Fibroblast of upper back skin (primary cell): ENCODE measurements around the gene FOSL1.

Source experiments
- DNase-seq: peaks from one replicate; pipeline ENCODE4 v3.0.0-alpha.2; 2013

Gene FOSL1

DNA sequence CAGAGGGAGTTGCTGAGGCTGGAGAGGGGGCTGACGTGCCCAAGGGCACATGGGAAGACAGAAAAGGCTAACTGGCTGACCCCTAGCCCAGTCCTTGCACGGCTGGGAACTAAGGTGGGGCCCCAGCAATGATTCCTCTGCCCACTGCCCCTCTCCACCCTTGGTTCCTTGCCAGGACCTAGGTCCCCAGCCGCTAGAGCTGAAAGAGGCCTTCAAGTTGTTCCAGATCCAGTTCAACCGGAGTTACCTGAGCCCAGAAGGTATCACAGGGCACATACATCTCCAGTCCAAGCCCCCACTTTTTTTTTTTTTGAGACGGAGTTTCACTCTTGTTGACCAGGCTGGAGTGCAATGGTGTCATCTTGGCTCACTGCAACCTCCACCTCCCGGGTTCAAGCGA, 20.2 kb downstream of the FOSL1 start:
- DNase-seq: no peak

DNA sequence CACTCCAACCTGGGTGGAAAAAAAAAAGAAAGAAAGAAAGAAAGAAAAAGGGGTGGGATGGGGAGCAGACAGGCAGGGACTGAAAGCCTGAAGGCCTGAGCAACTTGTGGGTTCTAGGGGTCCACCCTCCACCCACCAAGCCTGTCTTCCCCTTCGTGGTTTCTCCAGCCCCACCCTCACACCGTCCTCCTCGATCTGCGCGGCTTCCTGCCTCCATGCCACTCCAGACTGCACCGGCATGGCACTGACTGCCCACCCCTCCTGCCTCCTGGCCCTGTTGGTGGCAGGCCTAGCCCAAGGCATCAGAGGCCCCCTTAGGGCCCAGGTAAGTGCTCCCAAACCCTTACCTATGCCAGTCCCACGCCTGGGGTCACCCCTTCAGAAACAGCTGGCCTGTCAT, 20.6 kb downstream of the FOSL1 start, which contains the start of gene CTSW:
Gene CTSW, plus strand, starts transcription at position 221 of the 400 bp plus-strand sequence. Its CDS starts 18 bp downstream, at position 239.
- DNase-seq: no peak

DNA sequence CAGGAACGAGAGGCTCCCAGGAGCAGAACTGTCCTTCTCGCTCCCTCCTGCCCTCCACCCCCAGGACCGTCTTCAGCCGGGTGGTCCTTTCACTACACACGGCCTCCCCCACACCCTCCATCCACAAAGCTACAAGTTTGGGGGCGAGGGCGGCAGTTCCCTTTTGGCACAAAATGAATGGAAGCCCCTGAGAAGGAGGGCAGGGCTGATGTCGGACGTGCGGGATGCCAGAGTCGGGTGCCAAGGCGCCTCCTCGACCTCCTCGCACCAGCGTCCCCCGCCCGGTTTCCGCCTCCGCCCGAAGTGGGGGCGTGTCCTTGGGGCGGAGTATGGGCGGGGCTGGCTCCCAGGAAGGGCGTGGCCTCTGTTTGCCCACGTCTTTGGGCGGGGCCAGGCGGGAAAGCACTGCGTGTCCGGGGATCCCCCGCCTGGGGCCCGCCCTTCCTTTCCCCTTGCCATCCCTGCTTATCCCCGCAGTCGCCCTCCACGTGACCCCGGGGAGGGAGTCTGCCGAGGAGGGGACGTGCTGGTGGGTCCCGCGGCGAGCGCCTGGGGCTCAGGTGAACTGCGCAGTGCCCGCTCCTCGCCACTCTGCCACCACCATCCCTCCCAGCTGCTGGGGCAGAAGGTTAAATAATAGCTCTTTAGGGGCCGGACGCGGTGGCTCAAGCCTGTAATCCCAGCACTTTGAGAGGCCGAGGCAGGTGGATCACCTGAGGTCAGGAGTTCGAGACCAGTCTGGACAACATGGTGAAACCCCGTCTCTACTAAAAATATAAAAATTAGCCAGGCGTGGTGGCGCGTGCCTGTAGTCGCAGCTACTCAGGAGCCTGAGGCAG, 26.7 kb downstream of the FOSL1 start:
- peak; percentile 92 for DNase-seq

DNA sequence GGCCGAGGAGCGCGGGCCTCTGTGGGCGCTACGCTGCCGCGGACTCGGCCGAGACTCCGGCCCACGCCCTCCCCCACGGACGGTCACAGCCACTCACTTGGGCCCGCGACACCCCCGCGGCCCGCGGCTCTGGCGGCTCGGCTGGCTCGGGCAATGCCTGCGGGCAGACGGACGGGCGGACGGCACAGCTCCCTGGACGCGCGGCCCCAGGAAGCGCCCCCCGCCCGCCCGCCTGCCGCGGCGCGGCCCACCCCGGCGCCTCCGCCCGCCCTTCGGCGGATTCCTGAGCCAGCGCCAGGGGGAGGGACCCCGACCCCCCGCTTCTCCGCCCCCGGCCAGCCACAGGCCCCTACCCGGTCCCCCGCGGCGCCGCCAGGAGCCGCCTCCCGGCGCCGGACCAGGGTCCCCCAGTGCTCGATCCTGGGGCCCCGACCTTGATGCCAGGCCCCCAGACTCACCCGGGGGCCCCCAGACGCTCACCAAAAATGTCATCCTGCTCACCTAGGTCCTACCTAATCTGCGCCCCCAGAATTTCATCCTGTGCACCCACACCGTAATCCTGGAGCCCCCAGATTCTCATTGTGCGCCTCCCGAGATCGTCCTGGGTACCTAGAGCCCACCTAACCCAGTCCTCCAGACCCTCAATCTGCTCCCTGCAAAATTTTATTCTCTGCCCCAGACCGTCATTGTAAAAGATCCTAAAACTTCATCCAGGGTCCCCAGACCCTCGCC, 27.4 kb downstream of the FOSL1 start, which contains the start of gene EFEMP2:
Gene EFEMP2, minus strand, starts transcription at position 215 of the 732 bp plus-strand sequence. CDS start 446 bp downstream, outside the sequence.
- DNase-seq: peak; percentile 74

DNA sequence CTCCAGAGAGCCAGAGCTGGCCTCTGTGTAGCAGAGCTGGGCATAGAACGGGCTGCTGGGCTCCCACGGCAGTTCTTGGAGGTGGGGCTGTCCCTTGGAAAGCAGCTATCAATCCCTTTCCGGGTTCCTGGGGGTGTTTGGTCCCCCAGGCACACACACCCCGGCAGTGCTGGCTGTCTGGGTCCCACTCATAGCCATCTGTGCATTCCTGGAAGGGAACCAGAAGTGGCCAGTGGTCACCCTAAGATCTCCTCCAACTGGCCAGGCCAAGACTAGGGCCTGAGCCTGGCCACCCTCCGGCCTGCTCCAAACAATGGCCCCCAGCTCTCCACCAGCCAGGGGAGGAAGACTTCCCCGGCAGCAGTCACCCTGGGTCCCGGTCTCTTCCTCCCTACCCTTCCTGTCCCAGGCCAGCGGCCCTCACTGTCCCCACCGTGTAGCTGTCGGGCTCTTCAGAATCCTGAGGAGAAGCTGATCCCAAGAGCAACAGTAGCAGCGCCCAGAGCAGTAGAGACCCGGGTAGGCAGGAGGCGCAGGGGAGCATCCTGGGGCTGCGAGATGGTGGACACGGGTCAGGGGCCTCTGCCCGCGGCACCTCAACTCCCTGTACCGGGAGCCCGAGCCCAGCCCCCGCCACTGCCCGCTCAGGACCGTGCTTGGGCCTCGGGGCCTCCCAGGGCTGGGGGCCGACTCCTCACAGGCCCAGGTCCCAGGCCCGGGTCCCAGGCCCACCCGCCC, 28.2 kb downstream of the FOSL1 start:
- no peak for DNase-seq

DNA sequence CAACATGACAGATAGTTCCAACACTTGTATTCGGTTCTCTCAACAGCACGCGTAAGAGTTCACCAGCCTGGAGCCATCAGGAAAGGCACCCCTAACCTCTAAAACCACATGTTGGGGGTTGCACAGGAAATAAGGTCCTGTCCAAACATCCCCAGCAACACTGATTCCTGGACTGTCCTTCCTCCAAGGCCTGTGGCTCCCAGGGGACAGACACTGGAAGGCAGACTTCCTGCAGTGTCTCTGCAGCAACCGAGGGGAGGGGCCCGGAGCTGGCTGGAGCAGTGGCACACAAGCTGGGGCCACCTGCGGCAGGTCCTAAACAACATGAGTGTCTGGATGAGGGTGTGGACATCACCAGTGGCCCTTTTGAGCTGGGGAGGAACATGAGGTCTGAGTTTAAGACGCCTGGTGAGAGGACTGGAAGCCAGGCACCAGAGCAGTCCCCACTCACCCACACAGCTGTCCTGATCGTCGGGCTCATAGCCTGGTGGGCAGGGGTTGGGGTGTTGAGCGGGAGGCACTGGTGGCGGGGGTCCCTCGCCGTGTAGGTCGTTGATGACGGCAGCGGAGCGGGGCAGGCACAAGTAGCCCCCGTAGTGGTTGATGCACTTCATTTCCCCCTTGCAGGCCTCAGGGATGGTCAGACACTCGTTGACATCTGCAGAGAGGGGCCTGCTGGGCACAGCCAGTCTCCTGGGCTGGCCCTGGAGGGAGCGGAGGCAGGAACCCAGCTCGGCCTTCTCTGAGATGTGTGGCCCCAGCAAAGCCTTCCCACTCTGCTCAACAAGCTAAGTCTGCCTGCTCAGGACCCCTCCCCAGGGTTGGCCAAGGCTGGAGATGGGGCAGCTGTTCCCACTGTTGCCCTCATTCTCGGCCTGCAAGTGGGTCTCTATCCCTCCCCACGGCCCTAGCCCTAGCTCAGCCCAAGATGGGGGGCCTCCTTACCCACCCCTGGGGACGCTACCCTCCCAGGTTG, 29.2 kb downstream of the FOSL1 start:
- no peak for DNase-seq

DNA sequence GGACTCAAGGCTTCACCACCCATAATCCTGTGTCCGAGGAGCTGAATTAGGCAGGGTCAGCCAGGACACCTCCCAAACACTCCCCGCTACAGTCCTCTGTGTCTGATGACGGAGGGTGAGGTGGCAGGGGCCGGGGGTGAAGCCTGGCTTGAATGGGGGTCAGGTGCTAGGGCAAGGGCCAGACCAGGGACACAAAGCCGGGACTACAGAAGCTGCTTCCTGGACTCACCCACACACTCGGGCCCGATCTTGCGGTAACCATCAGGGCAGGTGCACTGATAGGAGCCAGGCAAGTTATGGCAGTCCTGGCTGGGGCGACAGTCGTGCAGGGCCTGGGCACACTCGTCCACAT, 29.9 kb downstream of the FOSL1 start:
- no peak for DNase-seq

DNA sequence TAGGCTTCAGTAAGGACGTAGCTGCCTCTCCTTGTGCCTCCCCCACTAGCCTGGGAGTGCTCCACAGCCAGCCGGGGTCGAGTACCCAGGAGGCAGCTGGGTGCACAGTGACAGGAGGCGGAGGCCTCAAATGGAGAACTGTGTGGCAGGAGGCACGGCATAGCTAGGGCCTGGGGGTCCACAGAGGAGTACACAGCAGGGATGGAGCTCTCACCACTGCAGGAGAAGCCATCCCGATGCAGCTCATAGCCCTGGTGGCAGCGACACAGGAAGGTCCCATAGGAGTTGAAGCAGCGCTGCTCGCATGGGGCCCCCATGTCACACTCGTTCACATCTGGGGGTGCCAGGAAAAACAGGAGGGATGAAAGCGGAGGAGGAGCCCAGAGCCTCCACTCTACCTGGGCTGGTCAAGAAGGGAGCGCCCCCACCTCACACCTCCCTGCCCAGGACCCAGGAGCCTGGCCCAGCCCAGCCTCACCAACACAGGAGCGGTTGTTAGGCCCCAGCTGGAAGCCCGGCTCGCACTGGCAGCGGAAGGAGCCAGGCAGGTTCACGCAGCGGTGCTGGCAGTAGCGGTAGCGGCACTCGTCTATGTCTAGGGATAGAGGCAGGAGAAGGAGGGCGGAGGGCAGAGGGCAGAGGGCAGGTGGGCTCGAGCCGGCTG, 30.4 kb downstream of the FOSL1 start:
- no peak for DNase-seq

DNA sequence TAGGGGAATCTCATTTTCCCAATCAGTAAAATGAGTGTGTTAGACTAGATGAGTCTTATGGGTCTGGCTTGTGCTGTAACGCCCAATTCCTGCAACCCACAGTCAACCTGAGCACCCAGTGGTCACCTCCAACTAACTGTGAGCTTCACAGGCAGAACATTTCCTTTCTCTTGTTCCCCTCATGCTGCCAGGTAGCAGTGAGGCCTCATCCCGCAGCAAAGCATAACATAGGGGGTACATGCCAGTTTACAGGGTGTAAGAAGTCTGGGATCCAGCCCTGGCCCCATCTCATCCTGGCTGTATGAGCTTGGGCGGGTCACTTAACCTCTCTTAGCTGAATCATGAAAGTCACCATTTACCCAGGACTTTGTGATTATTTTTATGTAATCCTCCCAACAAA, 31.3 kb downstream of the FOSL1 start:
- DNase-seq: no peak

DNA sequence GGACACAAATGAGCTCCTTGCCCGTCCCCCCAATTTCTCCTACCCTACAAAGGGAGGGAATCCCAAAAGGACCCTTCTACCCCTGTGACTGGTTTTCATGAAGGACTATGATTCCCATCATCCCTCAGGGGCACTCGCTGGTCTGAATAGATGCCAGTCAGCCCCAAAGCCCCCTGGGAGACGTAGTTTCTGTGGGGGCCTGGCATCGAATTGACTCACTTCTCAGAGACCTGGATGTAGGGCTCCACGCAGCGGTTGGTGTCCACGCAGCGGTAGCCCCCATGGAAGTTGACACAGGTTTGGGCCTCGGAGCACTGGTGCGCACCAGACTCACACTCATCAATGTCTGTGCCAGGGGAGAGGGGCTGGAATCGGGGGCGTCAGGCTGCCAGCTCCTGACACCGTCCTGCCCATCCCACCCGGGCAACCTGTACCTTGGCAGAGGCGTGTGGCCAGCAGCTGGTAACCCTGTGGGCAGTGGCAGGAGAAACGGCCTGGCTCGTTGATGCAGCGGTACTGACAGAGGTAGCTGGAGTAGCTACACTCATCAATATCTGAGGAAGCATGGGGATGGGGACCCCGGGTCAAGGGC, 32.0 kb downstream of the FOSL1 start:
- DNase-seq: no peak

DNA sequence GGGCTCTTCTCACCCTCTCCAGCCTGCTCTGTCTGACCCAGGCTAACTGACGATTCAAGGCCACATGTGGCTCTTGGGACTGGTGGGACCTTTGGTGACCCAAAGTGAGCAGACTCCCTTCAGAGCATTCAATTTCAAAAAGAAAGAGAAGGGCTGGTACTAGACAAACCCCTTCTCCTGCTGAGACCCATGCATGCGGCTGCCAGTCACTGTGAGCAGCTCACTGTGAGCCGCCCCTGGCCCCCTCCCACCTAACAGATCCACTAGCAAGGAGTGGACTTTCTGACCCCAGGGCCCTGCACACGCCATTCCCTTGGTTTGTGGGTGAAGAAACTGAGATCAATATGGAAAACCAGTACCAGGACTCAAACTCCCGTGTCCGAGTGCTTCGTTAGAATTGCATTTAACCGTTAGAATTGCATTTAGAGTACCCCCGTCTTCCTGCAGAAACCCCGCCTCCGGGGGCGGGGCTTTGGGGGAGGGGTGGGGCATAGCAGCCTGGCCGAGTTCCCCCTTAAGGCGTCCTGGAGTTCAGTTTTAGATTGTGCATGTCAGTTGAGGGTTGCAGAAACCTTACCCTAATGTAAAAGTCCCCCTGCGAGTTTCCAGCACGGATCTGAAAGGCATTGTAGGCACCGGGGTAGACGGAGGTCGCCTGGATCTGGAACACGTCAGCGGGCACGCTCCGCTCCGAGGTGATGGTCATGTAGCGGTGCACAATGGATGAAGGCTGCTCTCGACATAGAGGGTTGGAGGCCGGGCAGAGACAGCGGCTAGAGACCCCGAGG, 32.7 kb downstream of the FOSL1 start:
- DNase-seq: no peak

DNA sequence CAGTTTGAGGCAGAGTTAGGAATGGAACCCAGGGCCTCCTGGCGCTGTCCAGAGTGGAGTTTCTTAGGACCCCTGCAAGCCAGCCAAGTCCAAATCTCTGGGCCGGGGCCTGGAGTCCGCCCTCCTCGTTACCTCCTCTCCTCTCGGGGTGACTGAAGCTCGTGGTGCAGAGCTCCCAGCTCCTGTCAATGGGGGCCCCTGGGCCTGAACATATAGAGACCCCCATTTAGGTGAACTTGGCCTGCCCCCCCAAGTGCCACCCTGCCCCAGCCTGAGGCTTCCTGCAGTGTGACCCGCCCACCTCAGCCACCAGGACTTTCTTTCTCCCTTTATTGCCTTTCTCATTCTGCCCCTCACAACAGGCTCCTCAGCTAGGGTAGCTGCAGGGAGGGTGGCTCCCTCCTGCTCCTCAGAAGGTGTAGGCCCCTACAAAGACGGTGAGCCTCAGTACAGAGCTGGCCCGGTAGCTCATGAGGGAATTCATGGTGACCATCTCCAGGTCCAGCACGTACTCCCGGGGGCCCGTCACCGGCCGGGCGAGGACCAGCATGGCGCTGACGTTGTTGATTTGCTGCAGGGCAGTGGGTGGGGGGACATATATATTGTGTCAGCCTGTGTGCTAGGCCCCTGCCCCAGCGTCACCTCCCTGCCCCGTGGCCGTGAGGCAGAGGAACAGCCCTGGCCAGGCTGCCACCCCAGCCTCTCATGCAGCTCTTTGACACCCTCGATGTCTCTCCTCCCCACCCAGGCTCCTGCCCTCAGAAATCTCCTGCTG, 33.5 kb downstream of the FOSL1 start:
- DNase-seq: no peak

DNA sequence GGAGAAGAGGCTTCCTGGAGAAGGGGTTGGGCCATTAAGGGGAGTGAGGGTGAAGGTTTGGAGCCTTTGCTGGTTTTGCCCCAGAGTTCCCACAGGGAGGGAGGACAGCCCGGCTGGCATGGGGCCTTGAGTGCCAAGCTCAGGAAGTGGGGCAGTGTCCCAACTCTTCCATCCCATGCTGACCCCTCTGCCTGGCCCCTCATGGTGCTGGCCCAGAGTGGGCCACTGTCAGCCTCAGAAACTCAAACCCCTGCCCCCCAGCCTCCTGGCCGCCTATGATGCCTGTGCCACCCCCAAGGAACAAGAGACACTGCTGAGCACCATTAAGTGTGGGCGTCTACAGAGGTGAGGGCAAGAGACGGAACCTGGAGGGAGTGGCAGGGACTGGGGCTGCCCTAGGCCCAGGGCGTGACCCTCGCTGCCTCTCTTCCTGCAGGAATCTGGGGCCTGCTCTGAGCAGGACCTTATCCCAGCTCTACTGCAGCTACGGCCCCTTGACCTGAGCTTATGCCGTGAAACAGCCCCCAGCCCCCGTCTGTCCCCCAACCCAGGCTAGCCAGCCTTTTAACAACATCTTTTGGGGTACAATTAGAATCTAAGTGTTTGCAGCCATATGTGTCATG, 34.5 kb downstream of the FOSL1 start:
- DNase-seq: no peak

DNA sequence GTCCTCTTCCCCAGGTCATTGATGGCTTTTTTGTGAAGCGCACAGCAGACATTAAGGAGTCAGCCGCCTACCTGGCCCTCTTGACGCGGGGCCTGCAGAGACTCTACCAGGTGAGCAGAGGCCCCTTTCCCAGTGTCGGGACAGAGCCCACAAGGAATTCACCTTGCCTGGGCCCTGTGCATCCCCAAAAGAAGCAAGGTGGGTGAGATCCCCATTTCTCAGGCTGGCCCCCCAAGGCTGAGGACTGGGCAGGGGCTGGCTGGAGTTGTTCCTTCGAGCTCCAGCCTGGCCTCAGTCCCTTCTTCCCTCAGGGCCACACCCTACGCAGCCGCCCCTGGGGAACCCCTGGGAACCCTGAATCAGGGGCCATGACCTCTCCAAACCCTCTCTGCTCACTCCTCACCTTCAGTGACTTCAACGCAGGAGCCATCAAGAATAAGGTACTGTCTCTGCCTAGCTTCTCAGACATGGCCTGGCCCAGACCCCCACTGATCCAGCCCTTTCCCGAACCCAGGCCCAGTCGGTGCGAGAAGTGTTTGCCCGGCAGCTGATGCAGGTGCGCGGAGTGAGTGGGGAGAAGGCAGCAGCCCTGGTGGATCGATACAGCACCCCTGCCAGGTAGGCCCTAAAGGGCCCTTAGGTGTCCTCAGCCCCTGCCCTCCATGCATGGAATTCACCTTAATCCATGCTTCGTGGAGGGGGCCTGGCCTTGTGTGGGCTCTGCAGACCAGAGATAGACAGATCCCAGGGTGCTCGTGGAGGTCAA, 35.3 kb downstream of the FOSL1 start:
- DNase-seq: no peak

DNA sequence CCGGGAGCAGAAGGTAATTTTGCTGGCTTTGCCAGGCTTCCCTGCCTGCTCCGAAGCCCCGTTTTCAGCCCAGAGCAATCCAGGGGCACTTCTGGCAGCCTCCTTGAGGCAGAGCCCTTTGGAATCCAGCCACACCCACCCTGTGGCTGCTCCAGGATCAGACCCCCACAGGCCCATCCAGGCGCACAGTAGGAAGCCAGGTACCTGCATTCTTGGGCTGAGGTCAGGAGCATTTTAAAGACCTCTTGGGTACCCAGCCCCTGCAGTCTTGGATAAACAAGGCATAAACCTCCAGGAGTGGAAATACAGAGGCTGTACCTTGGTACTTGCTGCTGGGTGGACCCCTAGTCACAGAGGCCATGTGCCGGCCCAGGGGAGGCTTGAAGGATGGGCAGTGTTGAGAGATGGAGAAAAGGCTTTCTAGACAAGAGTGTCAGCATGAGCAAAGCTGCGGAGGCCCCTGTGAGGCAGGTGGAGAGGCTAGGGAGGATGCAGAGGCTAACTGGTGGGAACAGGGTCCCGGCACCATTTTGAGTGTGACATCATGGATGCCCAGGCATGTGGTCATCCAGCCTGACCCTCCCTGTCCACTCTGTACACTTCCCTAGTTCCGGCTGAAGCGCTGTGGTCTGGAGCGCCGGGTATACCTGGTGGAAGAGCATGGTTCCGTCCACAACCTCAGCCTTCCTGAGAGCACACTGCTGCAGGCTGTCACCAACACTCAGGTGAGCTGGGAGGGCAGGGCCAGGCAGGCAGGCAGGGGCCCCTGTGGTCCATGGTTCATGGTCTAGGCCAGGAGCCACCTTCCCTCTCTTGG, 36.1 kb downstream of the FOSL1 start:
- no peak for DNase-seq

DNA sequence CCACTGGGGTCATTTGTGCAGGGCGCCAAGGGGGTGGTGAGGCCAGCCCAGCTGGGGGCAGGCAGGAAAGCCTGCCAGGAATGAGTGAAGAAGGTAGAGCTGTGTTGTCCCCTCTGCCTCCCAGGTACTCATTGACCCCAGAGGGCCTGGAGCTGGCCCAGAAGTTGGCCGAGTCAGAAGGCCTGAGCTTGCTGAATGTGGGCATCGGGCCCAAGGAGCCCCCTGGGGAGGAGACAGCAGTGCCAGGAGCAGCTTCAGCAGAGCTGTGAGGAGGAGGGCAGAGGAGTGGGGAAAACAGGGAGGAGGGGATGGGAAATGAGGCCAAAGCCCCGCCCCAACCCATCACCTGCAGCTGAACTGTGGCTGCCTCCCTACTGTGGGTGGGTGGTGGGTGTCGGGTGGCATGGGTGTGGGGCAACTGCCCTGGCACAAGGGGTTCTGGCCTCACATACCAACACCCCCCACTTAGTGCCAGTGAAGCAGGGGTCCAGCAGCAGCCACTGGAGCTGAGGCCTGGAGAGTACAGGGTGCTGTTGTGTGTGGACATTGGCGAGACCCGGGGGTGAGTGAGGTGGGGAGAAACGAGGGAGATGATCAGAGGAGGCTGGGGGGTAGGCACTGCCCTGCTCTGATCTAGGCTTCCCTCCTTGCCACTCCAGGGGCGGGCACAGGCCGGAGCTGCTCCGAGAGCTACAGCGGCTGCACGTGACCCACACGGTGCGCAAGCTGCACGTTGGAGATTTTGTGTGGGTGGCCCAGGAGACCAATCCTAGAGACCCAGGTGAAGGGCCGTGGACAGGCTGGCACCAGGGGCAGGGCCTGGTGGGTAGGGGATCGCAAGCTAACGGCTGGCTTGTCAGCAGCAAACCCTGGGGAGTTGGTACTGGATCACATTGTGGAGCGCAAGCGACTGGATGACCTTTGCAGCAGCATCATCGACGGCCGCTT, 37.0 kb downstream of the FOSL1 start:
- DNase-seq: no peak
